Measurements from ENCODE around the gene CDH4.
"Not testable (repeated sequence)": the region's sequence is repeated elsewhere in the genome, so short reads cannot be mapped to it uniquely, and the experiment has no call there.

CDH4 gene

GRCh38 chr20:61966492-61967244 is 714.6 kb downstream of the CDH4 start:
- no peak for DNase-seq (ENCODE audit: low spot score)

- no peak for DNase-seq (ENCODE audit: low spot score)
These were observed 715.2 kb downstream of the CDH4 start for GRCh38 chr20:61967300-61967699.

GRCh38 chr20:61968036-61968810 is 716.2 kb downstream of the CDH4 start:
- DNase-seq (ENCODE audit: low spot score): no peak

- DNase-seq (ENCODE audit: low spot score): no peak
These were observed 716.9 kb downstream of the CDH4 start for GRCh38 chr20:61968932-61969331.

GRCh38 chr20:61969806-61970205 is 717.7 kb downstream of the CDH4 start:
- DNase-seq (ENCODE audit: low spot score): no peak

GRCh38 chr20:61970357-61970756 is 718.3 kb downstream of the CDH4 start:
- no peak for DNase-seq (ENCODE audit: low spot score)

- not testable (repeated sequence) for DNase-seq (ENCODE audit: low spot score)
These were observed 719.5 kb downstream of the CDH4 start for GRCh38 chr20:61971595-61971994.

- no peak for DNase-seq (ENCODE audit: low spot score)
These were observed 720.8 kb downstream of the CDH4 start for GRCh38 chr20:61972636-61973508.

- no peak for DNase-seq (ENCODE audit: low spot score)
These were observed 721.7 kb downstream of the CDH4 start for GRCh38 chr20:61973515-61974356.

GRCh38 chr20:61974357-61974665 is 722.2 kb downstream of the CDH4 start:
- no peak for DNase-seq (ENCODE audit: low spot score)

- DNase-seq (ENCODE audit: low spot score): no peak
These were observed 723.5 kb downstream of the CDH4 start for GRCh38 chr20:61975407-61976129.

GRCh38 chr20:61976263-61976643 is 724.2 kb downstream of the CDH4 start:
- no peak for DNase-seq (ENCODE audit: low spot score)

- no peak for DNase-seq (ENCODE audit: low spot score)
These were observed 724.8 kb downstream of the CDH4 start for GRCh38 chr20:61976644-61977418.

GRCh38 chr20:61977419-61977786 is 725.3 kb downstream of the CDH4 start:
- DNase-seq (ENCODE audit: low spot score): no peak

GRCh38 chr20:61978491-61978890 is 726.4 kb downstream of the CDH4 start:
- no peak for DNase-seq (ENCODE audit: low spot score)

GRCh38 chr20:61979090-61979489 is 727.0 kb downstream of the CDH4 start:
- DNase-seq (ENCODE audit: low spot score): no peak

GRCh38 chr20:61979701-61980635 is 727.9 kb downstream of the CDH4 start:
- no peak for DNase-seq (ENCODE audit: low spot score)

- peak; percentile 42 for DNase-seq (ENCODE audit: low spot score)
These were observed 728.9 kb downstream of the CDH4 start for GRCh38 chr20:61980647-61981583.
